HG03354 (cell line): ENCODE results near the gene FAM167B.
"Not testable (repeated sequence)": the region's sequence is repeated elsewhere in the genome, so short reads cannot be mapped to it uniquely, and the experiment has no call there.

Source experiments
- ATAC-seq: cut with Tn5 transposase; IDR thresholded peaks from one replicate; pipeline ENCODE4 v1.9.1; 2021; ENCODE audit warnings: mild to moderate bottlenecking; ENCODE audit not compliant: unreplicated experiment, poor library complexity, severe bottlenecking

Gene FAM167B

GRCh38 chr1:32291145-32291707, 44.2 kb downstream of the FAM167B start:
- peak; percentile 4 for ATAC-seq

GRCh38 chr1:32291708-32292538, 44.9 kb downstream of the FAM167B start, which contains the start of gene HDAC1:
Gene HDAC1, plus strand, starts transcription at chr1:32292083. Its CDS starts 87 bp downstream, at chr1:32292170.
- peak; percentile 98 for ATAC-seq

GRCh38 chr1:32298211-32298610, 51.2 kb downstream of the FAM167B start:
- not testable (repeated sequence) for ATAC-seq
